HEK293T (cell line): ENCODE data around the gene MAP2K3.

Experiments used
- ARNT ChIP-seq: fragments of 450-650 bp; IDR thresholded peaks from 2 replicates; pipeline ENCODE4 v1.6.1; 2017; ENCODE audit warnings: mild to moderate bottlenecking
- BHLHE40 ChIP-seq: fragments of 450-650 bp; IDR thresholded peaks from 2 replicates; pipeline ENCODE4 v1.6.1; 2016; ENCODE audit warnings: mild to moderate bottlenecking, moderate library complexity, borderline replicate concordance
- ELF4 ChIP-seq: fragments of 450-650 bp; IDR thresholded peaks from 2 replicates; pipeline ENCODE4 v1.6.1; 2017; ENCODE audit warnings: antibody characterized with exemption
- FOXA1 ChIP-seq: fragments of 450-650 bp; IDR thresholded peaks from 2 replicates; pipeline ENCODE4 v1.6.1; 2016; ENCODE audit warnings: mild to moderate bottlenecking
- FOXK2 ChIP-seq: fragments of 450-650 bp; IDR thresholded peaks from 2 replicates; pipeline ENCODE4 v1.6.1; 2016; ENCODE audit warnings: mild to moderate bottlenecking
- FOXM1 ChIP-seq: fragments of 450-650 bp; IDR thresholded peaks from 2 replicates; pipeline ENCODE4 v1.6.1; 2017; ENCODE audit warnings: mild to moderate bottlenecking, borderline replicate concordance
- LEF1 ChIP-seq: fragments of 450-650 bp; IDR thresholded peaks from 2 replicates; pipeline ENCODE4 v1.6.1; 2017; ENCODE audit warnings: mild to moderate bottlenecking, borderline replicate concordance
- NFRKB ChIP-seq: fragments of 450-650 bp; IDR thresholded peaks from 2 replicates; pipeline ENCODE4 v1.6.1; 2016; ENCODE audit warnings: mild to moderate bottlenecking, moderate library complexity
- SP1 ChIP-seq: fragments of 450-650 bp; IDR thresholded peaks from 2 replicates; pipeline ENCODE4 v1.6.1; 2017
- TARDBP ChIP-seq: fragments of 450-650 bp; IDR thresholded peaks from 2 replicates; pipeline ENCODE4 v1.6.1; 2016
- ZNF384 ChIP-seq: fragments of 450-650 bp; IDR thresholded peaks from 2 replicates; pipeline ENCODE4 v1.6.1; 2016
- TF ChIP-seq, protein P1 (sequence below): fragments of 450-650 bp; IDR thresholded peaks from 2 replicates; pipeline ENCODE4 v1.6.1; 2016

DNA sequence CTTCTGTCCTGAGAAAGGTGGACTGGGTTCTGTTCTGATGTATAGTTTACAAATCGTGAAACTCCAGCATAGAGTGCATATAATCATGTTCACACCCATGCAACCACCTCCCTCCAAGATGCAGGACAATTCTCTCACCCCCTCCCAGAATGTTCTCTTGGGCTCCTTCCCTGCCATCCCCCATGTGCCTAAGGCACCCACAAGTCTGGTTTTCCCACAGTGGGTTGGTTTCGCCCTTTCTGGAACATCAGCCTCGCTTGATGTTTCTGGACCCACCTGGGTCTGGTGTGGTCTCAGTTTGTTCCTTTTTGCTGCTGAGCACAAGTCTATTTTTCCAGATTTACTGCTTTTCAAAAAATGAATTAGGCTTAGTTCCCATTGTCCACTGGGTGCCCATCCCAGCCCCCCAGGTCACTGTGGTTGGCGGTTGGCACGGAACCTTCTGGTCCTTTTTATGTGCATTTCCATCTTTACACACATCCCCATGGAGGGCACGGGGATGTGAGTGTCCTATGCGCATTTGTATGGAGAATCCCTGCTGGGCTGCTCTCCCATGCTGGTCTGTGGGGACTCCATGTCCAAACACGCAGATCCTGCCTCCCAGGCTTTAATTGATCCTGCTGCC, 19.0 kb downstream of the MAP2K3 start:
- no peak for TF ChIP-seq FOXK2
- TF ChIP-seq BHLHE40, result no peak
- no peak for TF ChIP-seq FOXM1
- TF ChIP-seq NFRKB, result no peak
- no peak for TF ChIP-seq TARDBP
- no peak for TF ChIP-seq SP1
- no peak for TF ChIP-seq ZNF384
- TF ChIP-seq FOXA1, result no peak
- no peak for TF ChIP-seq ARNT
- no peak for TF ChIP-seq ELF4
- no peak for TF ChIP-seq LEF1
- TF ChIP-seq, protein P1, sequence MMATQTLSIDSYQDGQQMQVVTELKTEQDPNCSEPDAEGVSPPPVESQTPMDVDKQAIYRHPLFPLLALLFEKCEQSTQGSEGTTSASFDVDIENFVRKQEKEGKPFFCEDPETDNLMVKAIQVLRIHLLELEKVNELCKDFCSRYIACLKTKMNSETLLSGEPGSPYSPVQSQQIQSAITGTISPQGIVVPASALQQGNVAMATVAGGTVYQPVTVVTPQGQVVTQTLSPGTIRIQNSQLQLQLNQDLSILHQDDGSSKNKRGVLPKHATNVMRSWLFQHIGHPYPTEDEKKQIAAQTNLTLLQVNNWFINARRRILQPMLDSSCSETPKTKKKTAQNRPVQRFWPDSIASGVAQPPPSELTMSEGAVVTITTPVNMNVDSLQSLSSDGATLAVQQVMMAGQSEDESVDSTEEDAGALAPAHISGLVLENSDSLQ, result no peak
